IPS-11a (cell line): Measurements from ENCODE around the gene HOXA11.
A peak's percentile ranks its signal among the peaks of the same experiment; 100 is the strongest.

Experiments
- H3K4me3 ChIP-seq: one replicate; pipeline ENCODE4 v1.5.1; 2013; ENCODE audit warnings: low read depth, low read length, control low read depth

The HOXA11 gene

GRCh38 chr7:27159266-27160144, 25.5 kb downstream of the HOXA11 start:
- H3K4me3 ChIP-seq, result no peak overlapping the region

GRCh38 chr7:27158436-27159265, 26.4 kb downstream of the HOXA11 start:
- no peak overlapping the region for H3K4me3 ChIP-seq

- H3K4me3 ChIP-seq, result no peak overlapping the region
Measured at GRCh38 chr7:27157702-27158431, 27.2 kb downstream of the HOXA11 start.

GRCh38 chr7:27156916-27157701, 27.9 kb downstream of the HOXA11 start:
- H3K4me3 ChIP-seq, result no peak overlapping the region

DNA sequence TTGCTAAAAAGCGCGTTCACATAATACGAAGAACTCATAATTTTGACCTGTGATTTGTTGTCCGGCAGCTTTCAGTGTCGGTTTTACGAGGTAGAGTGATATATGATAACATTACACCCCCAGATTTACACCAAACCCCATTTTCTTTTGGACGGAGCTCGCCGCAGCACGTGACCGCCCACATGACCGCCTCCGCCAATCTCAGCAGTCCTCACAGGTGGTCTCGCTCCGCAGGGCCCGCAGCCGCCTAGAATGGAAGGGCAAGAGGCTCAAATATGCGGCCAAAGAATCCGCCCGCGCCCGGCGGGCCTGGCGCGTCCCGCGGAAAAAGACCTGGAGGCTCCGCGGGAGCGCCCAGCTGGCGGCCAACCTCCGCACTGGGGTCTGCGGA, 28.5 kb downstream of the HOXA11 start, which contains the start of gene HOXA7:
Gene HOXA7 (minus strand): TSS at position 168 of the 391 bp plus-strand sequence. CDS start 130 bp downstream, at position 38.
- peak within 1 kb of the TSS; percentile 27 for H3K4me3 ChIP-seq

DNA sequence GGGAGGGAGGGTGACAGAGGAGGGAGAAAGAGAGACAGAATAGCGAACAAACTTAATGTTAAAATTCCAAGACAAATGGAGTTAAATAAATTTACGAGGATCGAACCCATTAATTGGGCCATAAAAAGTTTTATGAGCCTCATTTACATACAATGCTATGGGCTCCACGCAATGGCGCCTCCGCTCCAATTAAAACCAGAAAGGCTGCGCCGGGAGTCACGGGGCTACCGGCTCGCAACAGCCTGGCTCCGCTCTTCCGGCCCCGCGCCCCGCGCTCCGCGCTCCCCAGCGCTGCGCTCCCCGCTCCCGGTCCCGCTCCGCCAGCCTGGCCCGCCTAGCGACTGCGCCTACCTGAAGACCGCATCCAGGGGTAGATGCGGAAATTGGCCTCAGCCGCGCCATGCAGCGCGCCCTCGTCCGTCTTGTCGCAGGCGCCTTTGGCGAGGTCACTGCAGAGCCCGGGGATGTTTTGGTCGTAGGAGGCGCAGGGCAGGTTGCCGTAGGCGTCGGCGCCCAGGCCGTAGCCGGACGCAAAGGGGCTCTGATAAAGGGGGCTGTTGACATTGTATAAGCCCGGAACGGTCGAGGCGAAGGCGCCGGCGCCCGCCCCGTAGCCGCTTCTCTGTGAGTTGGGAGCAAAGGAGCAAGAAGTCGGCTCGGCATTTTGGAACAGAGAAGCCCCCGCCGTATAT, 29.1 kb downstream of the HOXA11 start:
- H3K4me3 ChIP-seq, result peak overlapping the region; percentile 27

DNA sequence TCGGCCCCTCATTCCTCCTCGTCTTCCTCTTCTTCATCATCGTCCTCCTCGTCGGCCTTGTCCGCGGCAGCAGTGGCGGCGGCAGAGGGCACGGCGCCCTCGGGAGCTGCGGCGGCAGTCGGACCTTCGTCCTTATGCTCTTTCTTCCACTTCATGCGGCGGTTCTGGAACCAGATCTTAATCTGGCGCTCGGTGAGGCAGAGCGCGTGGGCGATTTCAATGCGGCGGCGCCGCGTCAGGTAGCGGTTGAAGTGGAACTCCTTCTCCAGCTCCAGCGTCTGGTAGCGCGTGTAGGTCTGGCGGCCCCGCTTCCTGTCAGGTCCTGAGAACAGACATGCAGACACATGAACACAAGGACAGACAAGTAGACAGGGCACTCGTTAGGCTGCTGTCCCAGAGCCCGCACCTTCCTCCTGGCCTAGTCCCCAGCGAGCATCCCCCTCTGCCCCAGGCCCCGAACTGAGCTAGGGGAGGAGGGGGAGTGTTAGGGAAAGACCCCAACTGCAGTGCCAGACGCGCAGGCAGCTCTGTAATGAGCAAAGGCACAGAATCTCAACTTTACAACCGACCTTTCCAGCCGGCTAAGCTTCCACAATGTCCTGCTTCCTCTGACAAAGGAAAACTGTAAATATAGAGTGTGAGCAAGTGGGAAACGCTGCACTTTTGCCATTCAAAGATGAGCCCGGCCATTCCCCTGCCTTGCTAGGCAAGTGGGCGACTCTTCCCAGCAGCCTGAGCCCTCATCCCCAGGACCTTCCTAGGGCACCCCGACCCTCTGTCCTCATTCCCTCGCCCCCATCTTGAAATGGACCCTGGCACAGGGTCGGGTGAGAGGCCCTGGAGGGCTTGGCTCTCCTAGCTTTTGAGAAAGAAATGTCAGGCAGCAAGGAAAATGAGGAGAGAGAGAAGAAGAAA, 29.9 kb downstream of the HOXA11 start:
- H3K4me3 ChIP-seq, result no peak overlapping the region

DNA sequence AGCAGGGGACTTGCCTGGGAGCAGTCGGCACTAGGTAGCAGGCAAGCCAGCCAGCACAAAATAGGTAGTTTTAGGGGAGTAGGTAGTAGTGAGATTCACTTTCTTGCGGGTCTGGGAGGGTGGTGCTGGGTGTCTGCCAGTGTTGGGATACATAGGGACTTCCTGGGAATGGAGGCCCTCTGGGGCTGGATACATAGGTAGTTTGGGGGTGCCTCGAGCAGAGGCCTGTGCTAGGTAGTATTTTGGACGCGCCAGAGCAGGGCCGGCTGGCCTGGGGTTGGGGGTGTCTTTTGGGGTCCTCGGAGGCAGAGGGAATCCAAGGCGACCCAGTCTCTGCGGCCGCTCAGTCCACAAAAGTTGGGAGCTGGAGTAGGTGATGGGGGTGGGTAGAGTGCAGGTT, 30.7 kb downstream of the HOXA11 start:
- no peak overlapping the region for H3K4me3 ChIP-seq

DNA sequence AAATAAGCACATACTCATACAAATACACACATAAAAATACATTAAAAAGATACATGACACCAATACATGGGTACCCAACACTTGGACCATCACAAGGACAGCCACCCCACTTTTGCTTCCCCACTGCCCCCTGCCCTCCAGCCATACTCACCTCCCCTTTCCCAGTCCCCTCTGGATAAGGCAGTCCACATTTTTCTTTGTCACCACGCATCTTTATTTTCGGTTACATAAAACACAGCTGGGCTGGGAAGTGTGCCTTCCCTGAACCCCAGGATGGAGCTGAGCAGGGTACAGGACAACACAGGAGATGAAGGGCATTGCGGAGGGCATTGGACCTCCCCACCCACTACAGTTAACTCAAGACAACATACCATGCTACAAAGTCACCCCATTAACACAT, 31.5 kb downstream of the HOXA11 start:
- H3K4me3 ChIP-seq, result no peak overlapping the region

- no peak overlapping the region for H3K4me3 ChIP-seq
Measured at GRCh38 chr7:27152816-27153442, 32.1 kb downstream of the HOXA11 start.

- H3K4me3 ChIP-seq, result no peak within 1 kb of the TSS
Measured at GRCh38 chr7:27151931-27152815, 32.9 kb downstream of the HOXA11 start, which contains the start of gene HOXA3. HOXA3 (minus strand) TSS chr7:27152583; CDS start chr7:27110640, 41,943 bp downstream.

- H3K4me3 ChIP-seq, result no peak overlapping the region
Measured at GRCh38 chr7:27151341-27151930, 33.6 kb downstream of the HOXA11 start.

GRCh38 chr7:27150568-27151340, 34.3 kb downstream of the HOXA11 start:
- H3K4me3 ChIP-seq, result no peak overlapping the region

- H3K4me3 ChIP-seq, result no peak overlapping the region
Measured at GRCh38 chr7:27149842-27150567, 35.0 kb downstream of the HOXA11 start.
